ENCODE measurements around the gene NASP.

Gene NASP

DNA sequence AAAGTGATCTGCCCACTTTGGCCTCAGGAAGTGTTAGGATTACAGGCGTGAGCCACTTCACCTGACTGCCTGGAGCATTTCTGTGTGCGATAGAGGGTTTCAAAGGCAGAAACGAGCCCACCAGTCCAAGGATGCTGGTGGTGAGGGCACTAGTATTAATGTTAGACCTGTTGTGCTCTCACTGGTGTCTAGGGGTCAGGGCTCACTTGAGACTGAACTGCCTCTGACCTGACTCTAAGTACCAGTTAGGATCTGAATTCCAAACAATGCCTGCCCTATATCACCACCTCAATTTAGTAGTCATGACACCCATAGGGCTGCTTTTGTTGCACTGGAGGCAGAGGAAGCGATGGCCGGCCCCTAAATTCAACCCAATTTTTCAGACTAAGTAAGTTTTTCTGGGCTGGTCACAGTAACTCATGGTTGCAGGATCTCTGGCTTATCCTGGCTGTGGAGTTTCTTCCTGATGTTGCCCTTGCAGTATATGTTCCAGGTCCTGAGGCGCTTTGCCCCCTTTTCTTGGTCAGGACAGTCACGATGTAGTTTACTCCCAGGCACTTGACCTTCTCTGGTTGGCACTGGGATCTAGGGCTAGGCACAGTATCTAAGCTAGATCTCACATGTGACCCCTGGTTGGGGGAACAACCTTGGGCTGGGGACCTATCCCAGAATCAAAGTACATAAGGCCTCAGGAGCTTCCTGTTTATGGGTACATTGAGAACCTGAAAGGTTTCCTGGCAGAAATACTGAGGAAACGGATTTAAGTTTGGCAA is 35.5 kb downstream of the NASP start:
- DNase-seq (ENCODE audit: low read depth in 2 of 2): no peak

DNA sequence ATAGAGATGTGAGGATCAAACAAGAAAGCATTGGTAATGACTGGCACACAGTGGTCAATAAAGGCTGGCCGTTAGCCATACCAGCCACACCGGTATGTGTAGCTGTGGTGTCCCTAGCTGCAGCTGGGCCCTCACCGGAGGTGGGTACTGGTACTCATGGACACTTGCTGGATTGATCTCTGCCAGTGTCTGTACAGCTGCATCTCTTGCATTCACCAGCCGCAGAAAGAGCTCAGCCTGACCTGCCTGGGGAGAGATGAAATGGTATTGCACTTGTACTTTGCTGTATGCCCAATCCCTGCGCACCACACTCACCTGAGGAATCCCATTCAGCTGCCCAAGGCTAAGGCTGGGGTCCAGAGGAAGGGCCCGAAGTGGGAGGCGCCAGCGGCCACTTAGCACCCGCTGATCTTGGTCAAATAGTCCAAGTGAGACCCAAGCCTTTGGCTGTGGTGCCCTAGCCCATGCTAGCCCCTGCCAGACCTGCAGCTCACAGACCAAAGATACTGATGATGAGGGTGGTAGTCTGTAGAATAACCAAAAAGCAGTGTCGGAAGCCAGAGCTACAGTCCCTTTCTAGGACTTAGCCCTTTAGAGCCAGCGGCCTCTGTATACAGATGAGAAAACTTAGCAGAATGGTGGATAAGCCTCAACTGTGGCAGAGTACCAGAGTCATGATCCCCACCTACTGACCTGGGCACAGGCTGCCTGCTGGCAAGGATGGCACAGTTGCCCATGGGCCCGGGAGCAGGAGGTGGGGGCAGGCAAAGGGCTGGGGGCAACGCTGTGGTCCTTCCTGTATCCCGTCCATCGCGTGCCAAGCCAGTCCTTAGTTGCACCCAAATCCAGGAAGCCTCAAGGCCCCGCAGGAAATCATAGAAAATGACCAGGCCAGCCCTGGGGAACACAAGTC is 37.0 kb downstream of the NASP start:
- DNase-seq (ENCODE audit: low read depth in 2 of 2): no peak

DNA sequence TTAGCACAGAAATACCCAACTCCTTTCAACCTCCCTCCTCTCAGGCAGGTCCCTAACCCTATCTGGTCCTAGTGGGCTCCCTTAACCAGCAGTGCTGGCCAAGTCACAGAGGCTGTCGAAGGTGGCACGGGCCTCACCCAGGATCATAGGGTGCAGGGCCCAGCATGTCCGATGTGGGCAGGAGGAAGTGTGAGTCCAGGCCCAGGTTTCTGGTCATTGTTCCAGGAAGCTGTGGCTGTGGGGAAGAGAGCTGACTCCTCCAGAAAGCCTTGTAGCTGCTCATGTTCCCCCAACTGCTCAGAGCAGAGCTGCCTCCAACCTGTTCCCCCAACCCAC is 37.6 kb downstream of the NASP start:
- DNase-seq (ENCODE audit: low read depth in 2 of 2): no peak

DNA sequence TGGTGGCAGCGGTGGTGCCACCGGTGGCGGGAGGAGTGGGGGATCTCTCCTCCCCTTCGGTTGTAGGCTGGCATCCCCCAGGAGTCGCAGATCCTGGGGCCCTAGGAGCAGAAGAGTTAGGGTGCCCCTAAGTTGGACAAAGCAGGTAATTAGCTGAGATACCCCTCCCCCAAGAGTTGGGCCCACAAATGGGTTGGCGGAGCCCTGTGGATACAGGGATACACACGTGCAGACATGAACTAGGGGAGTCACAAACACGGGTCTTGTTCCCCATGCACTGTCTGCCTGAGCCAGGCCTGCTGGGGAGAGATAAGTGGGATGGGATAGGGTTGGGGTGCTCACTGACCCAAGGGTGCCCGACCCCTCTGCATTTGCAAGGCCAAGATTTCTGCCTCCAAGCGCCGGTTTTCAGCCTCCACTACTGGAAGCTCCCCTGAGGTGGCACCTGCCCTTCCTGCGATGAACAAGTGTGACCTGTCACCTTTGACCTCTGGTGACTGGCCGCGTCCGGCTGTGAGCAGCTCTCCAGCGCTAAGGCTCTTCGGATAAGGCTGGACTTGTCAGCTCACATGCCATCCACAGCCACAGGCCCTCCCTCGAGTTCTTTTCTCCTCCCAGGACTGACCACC is 38.2 kb downstream of the NASP start:
- DNase-seq (ENCODE audit: low read depth in 2 of 2): no peak

DNA sequence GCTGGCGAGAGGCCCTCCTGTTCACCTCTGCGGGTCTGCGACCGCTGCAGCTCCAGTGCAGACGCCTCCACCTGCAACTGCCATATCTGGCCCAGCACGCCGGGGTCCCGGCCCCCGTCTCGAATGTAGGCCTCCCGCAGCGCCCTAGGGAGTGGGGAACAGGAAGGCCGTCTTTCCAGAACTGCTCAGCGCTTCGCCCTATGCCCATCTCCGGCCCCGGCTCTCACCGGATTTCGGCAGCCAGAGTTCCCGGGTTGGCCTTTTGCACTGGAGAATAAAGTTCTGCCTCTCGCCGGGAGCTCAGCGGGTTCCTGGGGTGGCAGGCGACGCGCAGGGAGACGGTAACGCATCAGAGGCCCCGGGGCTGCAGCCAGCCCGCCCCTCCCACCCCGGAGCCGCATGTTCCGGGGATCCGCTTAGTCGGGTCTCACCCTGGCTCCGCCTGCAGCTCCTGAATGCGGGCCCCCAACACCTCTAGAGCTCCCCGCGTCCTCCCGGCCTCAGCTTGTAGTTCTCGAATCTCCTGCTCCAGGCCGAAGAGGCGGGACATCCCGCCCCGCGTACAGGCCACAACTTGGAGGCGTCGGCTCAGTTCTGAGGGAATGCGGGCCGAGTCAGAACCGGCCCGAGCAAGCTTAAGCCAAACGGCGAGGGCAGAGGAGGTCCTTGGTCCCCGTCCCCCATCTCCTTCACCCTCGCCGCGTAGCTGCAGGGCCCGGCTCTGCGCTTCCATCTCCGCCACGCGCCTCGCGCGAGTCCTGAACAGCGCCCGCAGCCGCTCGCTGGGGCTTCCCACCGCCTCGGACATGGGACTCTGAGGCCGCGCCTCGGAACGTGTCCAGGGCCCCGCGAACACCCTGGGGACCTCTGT is 38.9 kb downstream of the NASP start:
- DNase-seq (ENCODE audit: low read depth in 2 of 2): no peak

DNA sequence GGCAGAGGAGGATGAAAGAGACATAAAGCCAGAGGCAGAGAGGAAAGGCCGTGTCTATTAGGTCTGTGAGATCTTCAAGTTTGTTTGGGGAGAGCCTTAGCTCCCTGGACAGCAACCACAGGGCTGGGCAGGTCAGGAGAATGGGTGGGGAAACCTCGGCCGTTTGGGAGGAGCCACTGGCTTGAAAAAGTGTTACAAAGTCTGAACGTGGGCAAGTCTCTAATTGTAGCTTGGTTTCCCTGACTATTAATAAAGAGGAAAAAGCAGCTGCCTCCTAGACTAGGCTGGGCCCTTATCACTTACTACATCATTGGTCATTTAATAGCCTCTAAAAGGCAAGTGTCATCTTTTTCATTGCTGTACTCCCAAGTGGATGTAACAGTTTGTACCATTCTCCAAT is 40.1 kb downstream of the NASP start, which contains the start of gene CCDC17:
Gene CCDC17, minus strand, starts transcription at position 83 of the 400 bp plus-strand sequence. CDS start 145 bp downstream, outside the sequence.
- no peak for DNase-seq (ENCODE audit: low read depth in 2 of 2)

DNA sequence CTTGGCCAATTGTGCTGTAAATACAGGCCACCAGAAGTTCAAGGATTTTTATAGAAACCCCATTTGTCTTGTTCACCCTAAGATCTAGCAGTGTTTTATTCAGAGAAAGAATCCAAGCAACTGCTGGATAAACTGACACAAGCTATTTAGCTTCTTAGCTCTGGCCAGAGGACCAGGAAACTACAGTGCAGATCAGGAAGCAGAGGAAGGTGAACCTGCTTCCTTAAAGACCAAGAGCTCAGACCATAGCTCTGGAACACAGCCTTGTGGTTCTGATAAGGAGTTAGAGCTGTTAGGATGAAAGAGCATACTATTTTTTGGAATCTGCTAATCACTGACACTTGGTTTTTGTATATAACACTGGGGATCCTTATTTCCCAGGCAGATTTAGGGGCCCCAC is 45.2 kb downstream of the NASP start:
- DNase-seq (ENCODE audit: low read depth in 2 of 2): no peak

DNA sequence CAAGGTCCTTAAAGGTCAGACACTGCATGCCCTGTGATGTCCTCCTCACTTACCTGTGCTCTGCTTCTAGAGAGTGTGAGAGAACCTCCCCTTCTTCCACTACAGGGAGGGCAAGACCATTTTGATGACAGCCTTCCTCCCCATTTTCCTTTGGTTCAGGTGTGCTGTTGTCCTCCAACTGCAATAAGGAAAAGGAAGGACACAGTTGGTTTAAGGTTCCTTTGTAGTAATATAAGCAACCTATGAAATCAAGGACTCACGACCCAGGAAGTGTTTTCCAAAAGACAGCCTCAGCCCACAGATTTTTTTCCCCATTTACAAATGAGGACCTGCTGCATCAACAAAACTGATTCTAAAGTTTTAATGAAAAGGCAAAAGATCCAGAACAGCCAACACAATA is 46.6 kb downstream of the NASP start:
- no peak for DNase-seq (ENCODE audit: low read depth in 2 of 2)

DNA sequence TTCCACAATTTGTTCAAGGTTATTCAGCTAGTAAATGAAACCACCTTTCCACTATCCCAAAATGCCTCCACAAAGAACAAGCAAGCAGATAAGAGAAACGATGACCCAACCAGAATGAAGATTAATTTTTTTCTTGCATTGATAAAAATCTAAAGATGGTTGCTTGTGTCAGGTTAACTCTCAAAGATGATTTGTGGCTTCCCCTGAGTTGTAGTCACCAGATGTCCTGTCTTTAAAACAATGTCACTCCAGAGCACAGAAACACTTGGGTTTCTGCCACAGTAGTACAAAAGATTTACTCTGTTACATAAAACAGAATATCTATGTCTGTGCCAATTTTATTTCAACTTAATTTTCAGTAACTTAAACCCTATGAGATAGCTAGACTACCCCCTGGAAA is 51.4 kb downstream of the NASP start:
- no peak for DNase-seq (ENCODE audit: low read depth in 2 of 2)

DNA sequence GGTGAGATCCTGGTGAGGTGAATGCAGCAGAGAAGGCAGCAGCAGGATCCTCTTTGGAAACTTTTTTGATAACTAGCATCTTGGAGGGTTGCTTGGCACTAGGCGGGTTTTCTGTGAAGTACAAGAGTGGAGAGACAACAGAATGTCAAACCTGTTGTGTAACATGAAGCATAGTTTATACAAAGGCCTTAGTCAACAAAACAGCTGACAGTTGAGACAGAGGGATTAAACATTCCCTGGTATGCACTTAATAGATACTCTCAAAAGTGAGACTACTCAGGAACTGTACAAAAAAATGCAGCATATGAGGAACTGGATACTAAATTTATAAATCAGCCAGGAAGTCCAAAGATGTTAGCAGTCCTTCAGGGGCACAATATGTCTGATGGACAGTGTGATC is 56.5 kb downstream of the NASP start:
- no peak for DNase-seq (ENCODE audit: low read depth in 2 of 2)

DNA sequence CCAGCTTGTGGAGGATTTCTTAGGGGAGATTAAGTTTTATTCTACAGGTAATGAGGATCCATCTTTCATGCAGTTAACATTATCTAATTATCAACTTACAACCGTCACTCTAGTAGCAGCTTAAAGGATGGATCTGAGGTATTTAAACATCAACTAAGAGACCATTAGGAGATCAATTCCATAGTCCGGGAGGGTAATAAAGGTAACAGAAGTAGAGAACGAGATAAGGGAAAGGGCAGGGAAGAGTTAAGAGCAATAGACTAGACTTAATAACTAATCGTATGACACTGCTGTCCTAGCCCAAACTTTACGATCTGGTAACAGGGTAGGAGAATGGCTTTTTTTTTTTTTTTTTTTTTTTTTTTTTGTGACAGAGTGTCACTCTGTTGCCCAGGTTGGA is 59.5 kb downstream of the NASP start:
- no peak for DNase-seq (ENCODE audit: low read depth in 2 of 2)

DNA sequence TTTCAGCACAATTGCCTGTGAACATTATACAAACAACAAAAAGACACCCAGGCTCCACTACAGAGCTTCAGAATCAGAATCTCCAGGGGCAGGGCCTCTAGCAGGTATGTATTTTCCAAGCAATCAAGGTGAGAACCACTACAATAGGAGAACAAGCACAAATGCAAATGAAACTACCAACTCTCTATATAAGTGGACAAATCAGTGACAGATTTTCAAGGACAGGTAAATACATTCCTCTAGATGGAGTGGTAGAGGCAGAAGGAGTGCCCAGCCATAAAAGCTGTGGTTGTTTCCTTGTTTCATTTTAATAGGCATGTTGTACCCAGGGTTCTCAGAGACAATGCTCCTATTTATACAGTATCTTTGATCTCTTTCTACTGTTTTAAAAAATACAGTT is 60.1 kb downstream of the NASP start:
- DNase-seq (ENCODE audit: low read depth in 2 of 2): no peak

DNA sequence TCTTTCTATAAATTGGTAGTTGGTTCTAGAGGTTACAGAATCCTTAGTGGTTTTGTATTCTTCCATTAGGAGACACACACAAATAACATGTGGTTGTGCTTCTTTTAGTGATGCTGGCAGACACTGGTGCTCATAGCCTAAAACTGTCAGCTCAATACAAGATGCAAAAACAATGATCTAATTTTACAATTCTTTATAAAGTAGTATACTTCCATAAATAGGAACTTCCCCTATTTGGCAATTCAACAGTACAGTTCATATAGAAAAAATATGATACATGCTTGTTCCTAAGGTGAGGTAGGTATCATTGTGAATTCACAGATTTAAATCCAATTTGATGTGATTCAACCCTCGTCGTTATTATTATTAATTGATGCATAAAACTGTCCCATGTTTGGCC is 60.8 kb downstream of the NASP start:
- DNase-seq (ENCODE audit: low read depth in 2 of 2): no peak

DNA sequence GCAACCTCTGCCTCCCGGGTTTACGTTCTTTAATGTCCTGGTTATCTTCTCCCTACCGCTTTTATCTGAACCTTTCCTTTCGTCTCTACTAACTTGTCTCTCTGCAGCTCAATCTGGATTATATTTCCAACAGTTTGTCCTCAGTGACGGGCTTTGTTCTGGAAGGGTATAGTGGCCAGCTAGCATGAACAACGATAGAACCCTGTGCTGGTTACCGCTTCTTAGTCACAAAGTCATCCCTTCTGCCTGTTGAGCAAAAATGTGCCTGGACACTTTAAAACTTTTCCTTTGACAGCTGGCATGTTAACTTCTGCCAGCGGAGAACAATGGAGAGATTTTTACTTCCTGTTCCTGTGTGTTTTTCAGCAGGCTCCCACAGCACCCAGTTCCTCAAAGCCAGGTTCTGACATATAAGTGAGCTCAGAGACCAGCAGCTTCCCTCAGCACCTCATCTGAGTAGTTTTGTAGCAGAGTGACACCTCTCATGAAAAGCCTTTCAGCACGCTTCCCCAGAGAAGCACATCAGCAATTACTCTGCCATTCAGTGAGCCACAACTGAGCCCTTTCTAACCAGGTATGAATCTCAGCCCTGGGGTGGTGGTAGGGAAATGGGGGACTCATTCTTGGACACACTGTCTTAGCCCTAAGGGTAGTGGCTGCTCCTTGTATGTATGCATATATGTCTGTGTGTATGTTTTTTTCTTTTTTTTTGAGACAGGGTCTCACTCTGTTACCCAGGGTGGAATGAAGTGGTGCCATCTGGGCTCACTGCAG is 63.6 kb downstream of the NASP start:
- no peak for DNase-seq (ENCODE audit: low read depth in 2 of 2)

DNA sequence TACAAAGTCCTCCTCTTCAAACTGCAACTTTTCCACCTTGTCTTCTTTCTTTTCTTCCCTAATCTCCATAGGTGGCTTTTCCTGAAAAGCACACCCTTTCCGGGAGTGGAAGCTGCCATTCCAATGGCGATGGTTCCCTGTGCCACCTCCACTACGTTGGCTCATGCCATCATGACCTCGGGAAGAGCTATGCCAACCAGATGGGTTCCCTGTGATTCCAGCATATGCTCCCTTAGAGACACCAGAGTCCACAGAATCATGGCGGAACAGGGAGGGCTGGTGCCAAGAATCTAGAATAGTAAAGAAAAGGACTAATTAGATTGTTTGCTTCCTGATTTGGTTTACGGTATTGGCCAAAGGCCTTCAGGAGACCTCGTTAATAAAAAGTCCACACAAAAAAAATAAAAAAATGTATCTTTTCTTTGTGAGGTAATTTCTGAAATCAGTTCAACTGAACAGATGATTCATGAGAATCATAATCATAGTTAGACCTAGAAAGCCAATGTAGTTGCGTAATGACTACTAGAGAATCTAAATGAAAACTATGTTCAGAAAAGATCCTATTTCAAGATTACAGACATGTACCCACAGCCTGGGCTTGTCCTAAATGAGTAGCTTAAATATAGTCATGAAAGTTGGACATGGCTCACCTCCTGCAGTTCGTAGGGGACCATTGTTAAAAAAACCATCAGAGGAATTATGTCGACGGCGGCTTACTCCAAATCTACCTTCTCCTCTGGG is 70.9 kb downstream of the NASP start:
- DNase-seq (ENCODE audit: low read depth in 2 of 2): peak; percentile 7 to 8

DNA sequence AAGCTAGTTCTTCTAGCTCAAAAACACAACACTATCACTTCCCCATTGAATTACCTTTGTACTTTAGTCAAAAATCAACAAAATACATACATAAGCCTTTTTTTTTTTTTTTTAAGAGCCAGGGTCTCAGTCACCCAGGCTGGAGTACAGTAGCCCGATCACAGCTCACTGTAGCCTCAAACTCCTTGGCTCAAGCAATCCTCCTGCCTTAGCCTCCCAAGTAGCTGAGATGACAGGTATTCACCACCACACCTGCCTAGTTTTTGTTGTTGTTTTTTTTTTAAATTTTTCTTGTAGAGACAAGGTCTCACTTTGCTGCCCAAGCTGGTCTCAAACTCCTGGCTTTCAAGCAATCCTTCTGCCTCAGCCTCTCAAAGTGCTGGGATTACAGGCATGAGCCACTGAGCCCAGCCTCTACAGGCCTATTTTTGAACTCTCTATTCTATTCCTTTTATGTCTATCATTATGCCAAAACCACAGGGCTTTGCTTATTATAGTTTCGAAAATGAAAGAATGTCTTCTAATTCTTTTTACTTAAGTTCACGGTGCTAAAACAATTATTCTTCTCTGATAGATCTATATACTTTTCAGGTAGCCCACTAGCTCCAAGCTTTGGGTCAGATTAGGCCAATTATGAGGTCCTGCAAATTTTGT is 72.9 kb downstream of the NASP start:
- DNase-seq (ENCODE audit: low read depth in 2 of 2): no peak

DNA sequence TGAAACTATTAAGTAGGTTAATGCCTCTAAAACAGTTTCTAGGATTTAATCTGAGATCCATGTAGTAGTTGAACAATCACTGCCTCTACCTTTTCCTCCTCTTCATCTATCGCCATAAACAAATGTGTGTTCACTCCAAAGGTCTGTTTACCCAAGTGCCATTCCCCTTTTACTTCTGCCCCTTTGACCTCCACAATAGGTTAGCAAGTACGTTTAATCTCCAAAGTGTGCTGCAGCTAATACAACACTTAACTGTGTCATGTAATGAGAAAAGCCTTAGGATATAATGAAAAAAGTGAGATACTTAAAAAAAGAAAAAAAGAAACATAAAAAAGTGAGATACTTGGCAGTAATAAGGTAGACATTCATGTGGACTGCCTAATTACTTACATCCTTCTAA is 74.3 kb downstream of the NASP start:
- no peak for DNase-seq (ENCODE audit: low read depth in 2 of 2)

DNA sequence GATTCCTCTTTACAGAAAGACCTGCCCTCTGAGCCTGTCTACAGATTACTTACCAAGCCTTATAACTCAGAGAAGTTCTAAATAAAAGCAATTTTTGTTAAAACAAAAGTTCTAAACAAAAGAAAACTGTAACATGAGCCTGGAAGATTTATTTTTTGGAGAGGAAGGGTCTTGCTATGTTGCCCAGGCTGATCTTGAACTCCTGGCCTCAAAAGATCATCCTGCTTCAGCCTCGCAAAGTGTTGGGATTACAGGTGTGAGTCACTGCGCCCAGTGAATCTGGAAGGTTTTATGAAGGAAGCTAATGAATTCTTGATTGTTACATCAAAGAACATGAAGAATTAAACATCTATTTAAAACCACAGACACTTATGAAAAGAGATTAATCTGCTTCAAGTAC is 75.4 kb downstream of the NASP start:
- DNase-seq (ENCODE audit: low read depth in 2 of 2): no peak

DNA sequence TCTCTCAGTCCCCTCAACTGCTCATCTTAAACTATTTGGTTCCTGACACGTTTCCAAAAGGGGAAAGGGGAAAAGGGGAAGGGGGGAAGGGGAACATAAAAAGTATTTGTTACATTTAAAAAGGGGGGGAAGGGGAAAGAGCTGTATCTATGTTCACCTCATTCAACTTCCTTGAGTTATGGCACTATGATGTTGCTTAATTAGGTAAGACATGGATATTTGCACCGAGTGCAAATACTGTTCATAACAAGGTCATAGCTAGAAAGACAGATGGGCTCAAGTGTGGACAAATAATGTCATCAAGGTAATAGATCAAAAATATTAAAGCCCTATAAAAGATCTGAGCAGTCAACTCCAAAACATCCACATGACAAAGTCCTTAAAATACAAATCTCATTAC is 76.5 kb downstream of the NASP start:
- DNase-seq (ENCODE audit: low read depth in 2 of 2): no peak

DNA sequence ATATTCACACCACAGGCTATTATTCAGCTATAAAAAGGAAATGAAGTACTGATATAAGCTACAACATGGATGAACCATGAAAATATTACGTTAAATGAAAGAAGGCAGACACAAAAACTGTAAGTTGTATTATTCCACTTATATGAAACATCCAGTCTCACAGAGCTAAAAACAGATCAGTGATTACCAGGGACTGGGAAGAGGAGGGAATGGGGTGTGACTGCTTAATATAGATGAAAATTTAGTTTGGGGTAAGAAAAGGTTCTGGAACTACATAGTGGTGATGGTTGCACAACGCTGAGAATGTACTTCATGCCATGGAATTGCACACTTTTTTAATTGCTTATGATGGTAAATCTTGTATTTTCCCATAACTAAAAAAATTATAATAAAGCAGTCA is 83.0 kb downstream of the NASP start:
- DNase-seq (ENCODE audit: low read depth in 2 of 2): no peak

All from fibroblast of skin of left quadriceps (primary cell).